GM12878 (cell line): ENCODE data around the gene DDX5. TPM values are rescaled to one million over a fixed set of nuclear protein-coding genes. Genes with fewer than 3 reads are reported as not detected.

Experiments used
- ATF2 ChIP-seq: IDR thresholded peaks from 2 replicates; pipeline ENCODE4 v1.6.1; 2012; ENCODE audit warnings: low read length, inconsistent platforms
- BCLAF1 ChIP-seq: fragments of 450-650 bp; IDR thresholded peaks from 2 replicates; pipeline ENCODE4 v1.6.1; 2017; ENCODE audit warnings: antibody characterized with exemption, mild to moderate bottlenecking, moderate library complexity
- BRCA1 ChIP-seq: IDR thresholded peaks from 2 replicates; pipeline ENCODE4 v1.6.1; 2011; ENCODE audit warnings: low read depth, low read length, improper control_type of control experiment
- EP300 ChIP-seq, 2 experiments: fragments of 150-350 bp in 1 of 2; IDR thresholded peaks; 2 replicates each; pipeline ENCODE4 v1.6.1; 2011 to 2012; ENCODE audit warnings: low read depth in 2 of 2, low read length in 2 of 2, borderline replicate concordance in 1 of 2, improper control_type of control experiment in 1 of 2, inconsistent platforms in 1 of 2; ENCODE audit not compliant: control insufficient read depth in 1 of 2
- HDAC2 ChIP-seq: fragments of 200-600 bp; sonication (generic); IDR thresholded peaks from 2 replicates; pipeline ENCODE4 v1.6.1; 2017
- IRF4 ChIP-seq: IDR thresholded peaks from 2 replicates; pipeline ENCODE4 v1.6.1; 2011; ENCODE audit warnings: low read depth, low read length
- MAX ChIP-seq: IDR thresholded peaks from 2 replicates; pipeline ENCODE4 v1.6.1; 2012; ENCODE audit warnings: low read depth, low read length, improper control_type of control experiment
- MEF2B ChIP-seq: fragments of 450-650 bp; IDR thresholded peaks from 2 replicates; pipeline ENCODE4 v1.6.1; 2018; ENCODE audit warnings: mild to moderate bottlenecking, moderate library complexity; ENCODE audit not compliant: partially characterized antibody, poor library complexity, severe bottlenecking
- MTA2 ChIP-seq: fragments of 450-650 bp; IDR thresholded peaks from 2 replicates; pipeline ENCODE4 v1.6.1; 2016; ENCODE audit warnings: low read depth, mild to moderate bottlenecking, moderate library complexity
- NFIC ChIP-seq: IDR thresholded peaks from 2 replicates; pipeline ENCODE4 v1.6.1; 2012; ENCODE audit warnings: low read depth, mild to moderate bottlenecking, inconsistent platforms, low read length, moderate library complexity
- NFYA ChIP-seq: IDR thresholded peaks from 2 replicates; pipeline ENCODE4 v1.6.1; 2011; ENCODE audit warnings: low read depth, mild to moderate bottlenecking, low read length, improper control_type of control experiment, borderline replicate concordance
- NFYB ChIP-seq: IDR thresholded peaks from 2 replicates; pipeline ENCODE4 v1.6.1; 2011; ENCODE audit warnings: low read depth, mild to moderate bottlenecking, low read length, improper control_type of control experiment, moderate library complexity; ENCODE audit not compliant: insufficient read depth
- NR2C2 ChIP-seq: IDR thresholded peaks from 2 replicates; pipeline ENCODE4 v1.6.1; 2011; ENCODE audit warnings: borderline replicate concordance, low read depth; ENCODE audit not compliant: control insufficient read depth, insufficient read length
- POLR2AphosphoS2 ChIP-seq: IDR thresholded peaks from 2 replicates; pipeline ENCODE4 v1.6.1; 2011; ENCODE audit warnings: low read depth, mild to moderate bottlenecking, low read length, improper control_type of control experiment, moderate library complexity
- POU2F2 ChIP-seq: IDR thresholded peaks from 3 replicates; pipeline ENCODE4 v1.6.1; 2011; ENCODE audit warnings: low read depth, mild to moderate bottlenecking, low read length, borderline replicate concordance
- RELA ChIP-seq: fragments of 450-650 bp; IDR thresholded peaks from 2 replicates; pipeline ENCODE4 v1.8.0; 2014; ENCODE audit warnings: borderline replicate concordance; ENCODE audit not compliant: partially characterized antibody
- SIX5 ChIP-seq: IDR thresholded peaks from 2 replicates; pipeline ENCODE4 v1.6.1; 2011; ENCODE audit warnings: mild to moderate bottlenecking, low read depth, low read length, moderate library complexity; ENCODE audit not compliant: severe bottlenecking
- SMAD1 ChIP-seq: fragments of 450-650 bp; IDR thresholded peaks from 2 replicates; pipeline ENCODE4 v1.6.1; 2018; ENCODE audit warnings: mild to moderate bottlenecking, low read depth; ENCODE audit not compliant: partially characterized antibody
- SMC3 ChIP-seq: IDR thresholded peaks from 2 replicates; pipeline ENCODE4 v1.6.1; 2011; ENCODE audit warnings: low read length, improper control_type of control experiment, borderline replicate concordance
- SUPT20H ChIP-seq: IDR thresholded peaks from 2 replicates; pipeline ENCODE4 v1.6.1; 2011; ENCODE audit warnings: low read depth, mild to moderate bottlenecking, low read length, moderate library complexity, borderline replicate concordance; ENCODE audit not compliant: control insufficient read depth
- SUZ12 ChIP-seq: fragments of 200-600 bp; sonication (generic); IDR thresholded peaks from one replicate; pipeline ENCODE4 v1.6.1; 2018; ENCODE audit warnings: antibody characterized with exemption, mild to moderate bottlenecking; ENCODE audit not compliant: unreplicated experiment
- TAF1 ChIP-seq: IDR thresholded peaks from 2 replicates; pipeline ENCODE4 v1.6.1; 2011; ENCODE audit warnings: mild to moderate bottlenecking, low read depth, low read length, borderline replicate concordance
- TCF12 ChIP-seq: IDR thresholded peaks from 2 replicates; pipeline ENCODE4 v1.6.1; 2011; ENCODE audit warnings: low read depth, mild to moderate bottlenecking, low read length
- USF1 ChIP-seq: IDR thresholded peaks from 2 replicates; pipeline ENCODE4 v1.6.1; 2011; ENCODE audit warnings: borderline replicate concordance, low read depth, mild to moderate bottlenecking, moderate library complexity, mixed read lengths, low read length; ENCODE audit not compliant: insufficient read depth; ENCODE audit errors: extremely low read length
- ZNF274 ChIP-seq: IDR thresholded peaks from one replicate; pipeline ENCODE4 v1.8.0; 2011; ENCODE audit not compliant: insufficient read length, insufficient read depth
- polyA plus RNA-seq, 11 experiments: library from polyadenylated mRNA; depleted of rRNA in 4 of 11; unstranded in 6 of 11; stranded (reverse) in 5 of 11; fragments of >200 nt; fragmentation: Nextera tagmentation in 4 of 11; fragmentation: Illumina TruSeq in 1 of 11; extraction: Ambion mirVana in 4 of 11; extraction: Trizol in 1 of 11; gene quantifications; 1 replicate in 1 of 11; 2 replicates in 10 of 11; pipeline versions ENCODE4 v1.2.1 to v1.2.3, GENCODE V29; 2011 to 2016; ENCODE audit warnings: inconsistent platforms in 2 of 11, missing spikeins in 2 of 11, low read depth in 1 of 11
- total RNA-seq, 4 experiments: library from RNA; depleted of rRNA in 3 of 4; stranded (reverse); fragments of >200 nt in 3 of 4; fragmentation: Illumina TruSeq in 1 of 4; extraction: Trizol in 1 of 4; gene quantifications; 2 replicates each; pipeline versions ENCODE4 v1.2.1 to v1.2.3, GENCODE V29; 2013 to 2021

Gene DDX5
- total and polyA plus RNA-seq, 10 of the 15 experiments (the other 5 are each of a cell fraction or from before 2014, with no cell fraction given) = 257 to 1,423 (median 719) TPM

GRCh38 chr17:64505340-64506200, 519 bp downstream of the DDX5 start (continued):
- TF ChIP-seq BCLAF1 (no peak), IRF4 (no peak), RELA (no peak), EP300 (IDR thresholded peaks at IDR 0.05; ENCODE audit: borderline replicate concordance in 1 of 2, control insufficient read depth in 1 of 2, low read depth in 2 of 2, low read length in 2 of 2) (no peak), TAF1 (peak; percentile 92), SMAD1 (peak; percentile 51), SIX5 (no peak), HDAC2 (no peak), SUZ12 (no peak), MTA2 (no peak), SUPT20H (no peak), SMC3 (no peak), NFIC (no peak), USF1 (no peak), NFYB (no peak), POU2F2 (peak; percentile 80), TCF12 (peak; percentile 52; the same call in 1 of the 2 replicates), POLR2AphosphoS2 (no peak), ATF2 (no peak), NFYA (no peak), ZNF274 (no peak), BRCA1 (peak; percentile 33; the same call in 1 of the 2 replicates), MEF2B (no peak), NR2C2 (no peak), MAX (peak; percentile 57; the same call in 1 of the 2 replicates)
